Head of caudate nucleus (tissue), 42 donors: Measurements from ENCODE around the gene MALRD1.
"Not testable (repeated sequence)": the region's sequence is repeated elsewhere in the genome, so short reads cannot be mapped to it uniquely, and the experiment has no call there.

ENCODE experiments used
- DNase-seq, 42 donors: peaks; one replicate each; pipeline versions ENCODE4 v3.0.0 to v3.0.0-alpha.2; 2020 to 2021; ENCODE audit warnings: mixed read lengths in 7 of 42
- intact Hi-C: fragments of 100-400 bp; cut with DNase I; formaldehyde crosslinking; loops from one replicate; pipeline ENCODE4 v1.15.0; 2022

MALRD1 gene

DNA sequence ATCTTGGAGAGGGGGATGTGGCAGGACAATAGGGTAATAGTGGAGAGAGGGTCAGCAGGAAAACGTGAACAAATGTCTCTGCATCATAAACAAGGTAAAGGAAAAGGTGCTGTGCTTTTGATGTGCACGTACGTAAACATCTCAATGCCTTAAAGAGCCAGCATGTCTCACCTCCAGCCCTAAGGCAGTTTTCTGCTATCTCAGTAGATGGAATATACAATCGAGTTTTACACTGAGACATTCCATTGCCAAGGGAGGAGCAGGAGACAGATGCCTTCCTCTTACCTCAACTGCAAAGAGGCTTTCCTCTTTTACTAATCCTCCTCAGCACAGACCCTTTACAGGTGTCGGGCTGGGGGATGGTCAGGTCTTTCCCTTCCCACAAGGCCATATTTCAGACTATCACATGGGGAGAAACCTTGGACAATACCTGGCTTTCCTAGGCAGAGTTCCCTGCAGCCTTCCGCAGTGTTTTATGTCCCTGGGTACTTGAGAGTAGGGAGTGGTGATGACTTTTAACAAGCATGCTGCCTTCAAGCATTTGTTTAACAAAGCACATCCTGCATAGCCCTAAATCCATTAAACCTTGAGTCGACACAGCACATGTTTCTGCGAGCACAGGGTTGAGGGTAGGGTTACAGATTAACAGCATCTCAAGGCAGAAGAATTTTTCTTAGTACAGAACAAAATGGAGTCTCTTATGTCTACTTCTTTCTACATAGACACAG, 461.6 kb downstream of the MALRD1 start:
- DNase-seq, intact Hi-C loops: not testable (repeated sequence)

DNA sequence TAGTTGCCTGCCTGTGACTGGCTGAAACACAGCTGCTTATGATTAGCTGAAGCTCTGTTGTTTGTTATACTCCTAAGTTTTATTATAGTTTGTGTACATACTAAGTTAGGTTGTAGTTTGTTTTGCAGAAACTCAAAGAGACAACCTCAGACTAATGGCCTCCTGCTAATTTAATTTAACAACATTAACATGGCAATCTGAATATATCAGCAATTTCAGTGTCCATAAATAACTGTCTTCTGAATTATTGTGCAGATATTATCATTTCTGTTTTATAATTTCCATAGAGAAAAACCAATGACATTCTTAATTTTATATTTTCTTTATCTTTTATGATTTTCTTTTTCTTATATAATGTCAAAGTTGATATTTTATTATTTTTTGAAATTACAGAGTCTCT, 469.5 kb downstream of the MALRD1 start:
- no peak for DNase-seq
- intact Hi-C loops, result no loop called here

DNA sequence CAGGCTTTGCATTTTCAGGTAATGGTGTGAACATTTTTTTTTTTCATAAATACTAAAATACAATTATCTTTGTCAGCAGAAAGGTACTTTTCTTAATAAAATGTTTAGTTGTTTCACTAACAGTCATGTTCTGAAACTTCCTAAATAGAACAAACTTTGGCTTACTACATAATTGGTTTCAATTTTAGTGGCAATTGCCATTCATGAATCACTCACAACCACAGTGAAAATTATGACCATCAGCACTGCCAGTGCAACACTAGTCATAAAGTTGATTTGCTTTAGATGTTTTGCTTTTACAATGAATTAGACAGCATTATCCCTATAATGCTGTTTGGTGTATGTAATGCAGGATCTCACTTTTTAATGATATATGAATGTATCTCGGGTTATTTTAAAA, 470.0 kb downstream of the MALRD1 start:
- intact Hi-C loops, result no loop called here
- DNase-seq, result no peak

DNA sequence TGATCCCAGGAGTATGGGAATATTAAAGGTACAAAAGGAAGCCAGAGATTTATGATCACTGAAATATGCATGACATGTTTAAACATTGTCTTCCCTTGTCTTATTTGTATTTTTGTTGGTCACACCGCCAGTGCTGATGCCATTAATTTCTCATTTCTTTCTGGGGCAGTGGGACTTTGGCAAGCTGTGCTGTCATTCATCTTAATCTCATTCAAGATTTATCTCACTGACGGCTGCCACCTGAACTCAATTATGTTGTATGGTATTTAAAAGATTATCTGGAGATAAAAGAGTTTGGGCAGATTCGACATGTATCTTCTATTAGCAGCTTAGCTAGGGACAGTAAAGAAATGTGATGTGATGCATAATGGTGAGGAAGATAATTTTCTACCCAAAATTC, 482.7 kb downstream of the MALRD1 start:
- no peak for DNase-seq
- intact Hi-C loops, result no loop called here

DNA sequence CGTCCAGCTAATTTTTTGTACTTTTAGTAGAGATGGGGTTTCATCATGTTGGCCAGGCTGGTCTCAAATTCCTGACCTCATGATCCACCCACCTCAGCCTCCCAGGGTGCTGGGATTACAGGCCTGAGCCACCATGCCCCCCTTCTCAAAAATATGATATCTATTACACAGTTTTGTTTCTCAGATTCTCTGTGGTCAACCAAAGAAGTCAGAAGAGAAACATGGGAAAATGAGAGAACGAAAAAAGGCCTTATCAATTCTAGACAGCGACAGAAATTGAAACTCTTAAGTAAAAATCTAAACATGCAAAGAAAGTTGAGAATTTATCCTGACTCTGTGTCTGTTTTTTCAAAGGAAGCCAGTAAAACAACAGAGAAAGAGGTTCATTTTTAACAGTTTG, 483.8 kb downstream of the MALRD1 start:
- intact Hi-C loops, result no loop called here
- DNase-seq, result no peak

DNA sequence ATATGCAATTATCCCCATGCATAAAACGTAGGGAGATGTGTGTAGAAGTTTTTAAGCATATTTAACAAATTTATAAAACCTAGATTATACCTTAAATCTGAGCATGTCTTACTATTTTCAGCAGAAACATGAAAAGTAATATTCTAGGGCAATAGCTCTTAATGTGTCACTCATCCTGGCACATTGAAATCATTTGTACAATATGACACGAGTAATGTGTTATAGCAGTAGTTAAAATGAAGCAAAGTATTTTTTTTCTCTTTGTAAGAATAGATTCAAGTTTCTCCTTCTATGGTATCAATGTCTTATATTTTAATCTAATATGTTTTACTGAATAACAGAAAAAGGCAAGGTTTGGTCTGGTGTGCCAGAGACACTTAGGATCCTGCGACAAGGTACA, 492.7 kb downstream of the MALRD1 start:
- intact Hi-C loops, result no loop called here
- DNase-seq, result no peak

DNA sequence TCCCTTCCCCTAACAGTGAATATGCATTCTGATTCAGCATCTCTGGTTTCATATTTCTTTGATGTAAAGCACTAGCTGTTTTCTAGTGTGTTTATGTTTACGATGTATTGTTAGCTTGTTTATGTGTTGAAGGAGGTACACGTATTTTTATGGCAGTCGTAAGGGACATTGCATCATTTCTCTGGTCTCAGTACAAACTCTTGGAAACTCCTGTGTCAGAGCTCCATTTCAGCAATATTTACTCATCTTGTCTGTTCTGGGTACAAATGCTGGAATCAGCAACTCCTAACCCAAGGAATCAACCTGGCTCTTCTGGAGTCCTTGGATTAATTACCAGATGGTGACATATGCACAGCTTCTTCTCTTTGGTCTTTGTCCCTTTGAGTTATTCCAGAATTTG, 497.6 kb downstream of the MALRD1 start:
- intact Hi-C loops, result no loop called here
- no peak for DNase-seq

DNA sequence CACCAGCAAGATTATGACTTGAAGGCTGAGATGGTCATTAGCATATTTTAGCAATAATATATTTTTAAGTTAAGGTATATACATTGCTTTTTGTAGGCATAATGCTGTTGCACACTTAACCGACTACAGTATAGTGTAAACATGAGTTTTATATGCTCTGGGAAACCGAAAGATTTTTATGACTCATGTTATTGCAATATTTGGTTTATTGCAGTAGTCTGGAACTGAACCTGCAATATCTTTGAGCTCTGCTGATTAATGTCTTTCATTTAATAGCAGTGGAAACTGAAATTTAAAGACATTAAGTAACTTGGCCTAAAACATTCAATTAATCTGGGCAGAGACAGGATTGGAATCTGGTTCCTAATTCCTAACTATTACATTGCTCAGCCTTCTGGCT, 500.9 kb downstream of the MALRD1 start:
- intact Hi-C loops, result no loop called here
- no peak for DNase-seq

DNA sequence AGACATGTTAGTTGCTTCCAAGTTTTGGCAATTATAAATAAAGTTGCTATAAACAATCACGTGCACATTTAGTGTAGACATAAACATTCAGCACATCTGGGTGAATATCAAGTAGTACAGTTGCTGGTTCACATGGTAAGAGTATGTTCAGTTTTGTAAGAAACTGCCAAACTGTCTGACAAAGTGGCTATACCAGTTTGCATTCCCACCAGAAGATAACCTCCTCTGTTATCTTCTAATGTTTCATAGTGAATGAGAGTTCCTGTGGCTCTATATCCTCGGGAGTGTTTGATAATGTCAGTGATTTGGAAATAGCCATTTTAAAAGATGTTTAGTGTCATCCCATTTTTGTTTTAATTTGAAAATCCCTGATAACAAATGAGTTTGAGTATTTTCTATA, 508.1 kb downstream of the MALRD1 start:
- intact Hi-C loops, result no loop called here
- no peak for DNase-seq

DNA sequence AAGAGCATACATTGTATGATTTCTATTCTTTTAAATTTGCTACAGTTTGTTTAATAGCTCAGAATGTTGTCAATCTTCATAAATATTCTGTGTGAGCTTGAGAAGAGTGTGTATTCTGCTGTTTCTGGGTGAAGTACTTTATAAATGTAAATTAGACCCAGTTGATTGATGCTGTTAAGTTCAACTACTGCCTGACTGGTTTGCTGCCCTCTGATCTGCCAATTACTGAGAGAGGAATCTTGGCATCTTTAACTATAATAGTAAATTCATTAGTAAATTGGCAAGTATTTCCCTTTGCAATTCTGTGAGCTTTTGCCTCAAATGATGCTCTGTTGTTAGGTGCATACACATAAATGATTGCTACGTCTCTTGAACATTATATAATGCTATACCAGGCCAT, 512.6 kb downstream of the MALRD1 start:
- intact Hi-C loops, result no loop called here
- DNase-seq, result no peak

DNA sequence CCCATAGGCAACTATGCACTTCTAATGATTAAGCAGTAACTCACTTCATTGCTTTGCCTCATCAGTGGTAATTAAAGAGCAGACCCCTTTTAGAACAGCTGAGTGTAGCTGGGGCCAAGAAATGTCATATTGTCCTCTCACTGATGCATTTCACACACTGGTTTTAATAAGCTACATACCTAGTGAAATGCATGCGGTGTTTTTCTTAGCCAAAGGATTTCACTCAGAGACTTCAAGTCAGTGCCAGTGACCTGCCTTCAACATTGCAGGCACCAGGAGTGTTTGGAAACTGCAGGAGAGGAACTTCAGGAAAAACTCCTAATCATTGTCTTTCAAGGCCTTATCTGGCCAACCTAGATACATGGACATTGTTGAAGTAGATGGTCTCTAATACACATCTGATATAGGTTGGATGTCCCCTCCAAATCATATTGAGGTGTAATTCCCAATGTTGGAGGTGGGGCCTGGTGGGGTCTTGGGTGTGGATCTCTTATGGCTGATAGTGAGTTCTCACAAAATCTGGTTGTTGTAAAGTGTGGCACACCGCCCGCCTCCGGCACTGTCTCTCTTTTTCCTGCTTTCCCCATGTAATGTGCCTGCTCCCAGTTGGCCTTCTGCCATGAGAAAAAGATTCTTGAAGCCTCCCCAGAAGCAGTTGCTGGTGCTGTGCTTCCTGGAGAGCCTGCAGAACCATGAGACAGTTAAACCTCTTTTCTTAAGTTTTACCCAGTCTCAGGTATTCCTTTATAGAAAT, 515.0 kb downstream of the MALRD1 start:
- intact Hi-C loops, result no loop called here
- no peak for DNase-seq

DNA sequence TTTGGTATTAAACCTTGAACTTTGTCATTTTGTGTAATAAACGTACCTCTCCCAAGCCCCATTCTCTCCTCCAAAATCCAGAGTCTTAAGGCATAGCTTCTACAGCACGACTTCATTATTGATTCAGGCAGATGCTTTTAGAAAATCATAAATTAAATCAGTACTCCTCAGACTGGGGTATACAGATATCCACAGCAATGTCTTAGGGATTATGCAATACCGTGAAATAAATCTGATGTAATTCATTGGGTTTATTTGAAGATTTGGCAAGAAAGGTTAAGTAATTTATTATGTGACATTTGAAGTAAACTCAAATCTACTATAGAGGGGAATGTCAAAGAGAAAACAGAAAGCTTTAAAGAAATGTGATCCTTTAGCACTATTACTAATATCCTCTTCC, 521.5 kb downstream of the MALRD1 start:
- intact Hi-C loops, result no loop called here
- no peak for DNase-seq

DNA sequence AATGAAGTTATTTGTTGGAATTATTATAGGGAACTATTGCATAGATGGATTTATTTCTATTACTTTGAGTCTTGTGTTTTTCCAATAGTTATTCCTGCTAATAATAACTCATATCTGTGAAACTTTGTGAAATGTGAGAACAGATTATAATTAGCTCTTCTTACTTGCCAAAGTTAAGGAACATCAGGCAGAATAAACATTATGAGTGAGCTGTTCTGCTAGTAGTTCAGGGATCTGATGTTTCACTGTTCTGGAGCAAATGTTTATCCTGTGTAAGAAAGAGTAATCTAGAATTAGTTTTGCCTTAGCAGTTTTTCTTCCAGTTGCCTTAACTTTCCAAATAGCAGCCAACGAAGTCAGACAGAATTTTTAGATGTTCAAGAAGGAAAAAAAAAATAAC, 522.4 kb downstream of the MALRD1 start:
- no peak for DNase-seq
- intact Hi-C loops, result no loop called here

DNA sequence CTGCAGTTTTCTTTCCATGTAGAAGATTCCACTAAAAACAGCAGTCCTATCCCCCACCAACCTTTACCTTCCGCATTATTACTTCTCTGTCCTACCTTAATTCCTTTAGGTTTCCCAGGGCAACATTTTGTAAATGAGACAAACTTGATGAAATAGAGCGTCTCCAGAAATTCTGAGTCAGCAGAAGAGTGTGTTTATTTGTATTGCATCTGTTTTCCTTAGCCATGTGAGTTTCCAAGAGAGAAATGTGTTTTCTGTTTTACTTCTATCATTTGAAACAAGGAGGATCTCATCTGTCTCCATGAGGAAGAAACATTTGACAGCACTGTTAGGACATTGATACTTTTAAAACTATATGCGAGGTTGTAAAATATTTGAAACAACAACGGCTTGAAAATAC, 523.5 kb downstream of the MALRD1 start:
- DNase-seq, result no peak
- intact Hi-C loops, result no loop called here

DNA sequence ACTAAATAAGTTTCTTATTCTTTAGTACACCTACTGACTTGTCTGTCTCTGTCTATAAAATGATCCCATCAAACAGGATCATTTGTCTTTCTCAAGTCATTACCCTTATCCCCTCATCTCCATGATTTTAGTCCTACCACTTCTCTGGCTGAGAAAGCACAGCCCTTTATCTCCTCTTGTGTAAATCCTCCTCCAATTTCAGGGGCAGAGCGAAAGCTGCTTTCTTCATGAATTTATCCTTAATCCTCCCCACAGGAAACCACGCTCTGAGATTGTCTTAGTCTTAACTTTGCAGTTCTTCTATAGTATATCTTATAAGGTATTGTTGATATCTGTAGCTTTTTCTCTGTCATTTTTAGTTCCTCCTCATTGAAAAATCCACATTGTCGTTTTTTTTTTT, 528.0 kb downstream of the MALRD1 start:
- DNase-seq, result no peak
- intact Hi-C loops, result no loop called here

DNA sequence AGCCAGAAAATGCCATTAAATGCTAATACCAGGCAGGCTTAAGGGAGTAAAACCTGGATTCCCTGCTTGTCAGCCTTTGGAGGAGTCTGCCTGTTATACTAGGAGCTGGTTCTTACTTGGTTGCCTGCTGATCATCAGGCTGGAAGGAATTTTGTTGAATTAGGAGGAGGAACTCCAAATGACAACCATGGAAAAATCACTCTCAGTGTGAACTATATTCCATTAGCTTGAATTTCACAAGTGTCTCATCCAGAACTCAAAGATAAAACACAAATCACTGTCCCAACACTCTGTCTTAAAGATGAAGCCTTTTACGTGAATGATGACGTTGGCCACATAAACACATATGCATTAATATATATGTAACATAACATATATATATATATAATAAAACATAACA, 528.8 kb downstream of the MALRD1 start:
- no peak for DNase-seq
- intact Hi-C loops, result no loop called here

DNA sequence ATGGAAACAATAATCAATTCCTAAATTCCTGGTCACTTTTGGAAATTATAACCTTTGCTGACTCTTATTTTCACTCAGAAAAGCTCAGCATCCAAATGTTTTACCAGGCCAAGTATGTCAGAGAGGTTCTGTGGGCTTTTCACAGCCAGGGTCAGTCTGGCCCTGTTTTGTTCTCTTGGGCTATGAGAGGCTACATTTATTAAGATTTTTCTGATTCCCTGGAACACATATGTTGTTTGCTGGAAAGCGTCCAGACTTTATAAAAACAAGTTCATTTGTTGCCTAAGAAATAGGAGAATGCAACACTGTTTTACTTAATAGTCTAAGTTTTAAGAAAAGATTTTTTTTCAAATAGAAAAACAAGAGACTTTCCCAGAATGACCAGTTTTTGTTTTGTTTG, 529.2 kb downstream of the MALRD1 start:
- intact Hi-C loops, result no loop called here
- no peak for DNase-seq

DNA sequence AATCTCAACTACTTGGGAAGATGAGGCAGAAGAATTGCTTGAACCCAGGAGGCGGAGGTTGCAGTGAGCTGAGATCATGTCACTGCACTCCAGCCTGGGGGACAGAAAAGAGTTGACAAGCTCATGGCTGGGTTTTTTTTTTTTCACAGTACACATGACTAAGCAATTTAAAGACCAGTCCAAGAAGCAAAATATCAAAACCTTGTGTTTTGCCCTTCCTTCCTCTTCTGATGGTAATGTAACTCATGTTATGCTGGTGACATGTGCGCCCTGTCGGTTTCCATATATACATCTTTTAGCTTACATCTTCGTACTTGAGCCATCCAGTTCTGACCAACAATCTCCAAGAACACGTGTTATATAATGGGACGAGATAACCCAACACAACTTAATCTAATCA, 530.0 kb downstream of the MALRD1 start:
- no peak for DNase-seq
- intact Hi-C loops, result no loop called here

DNA sequence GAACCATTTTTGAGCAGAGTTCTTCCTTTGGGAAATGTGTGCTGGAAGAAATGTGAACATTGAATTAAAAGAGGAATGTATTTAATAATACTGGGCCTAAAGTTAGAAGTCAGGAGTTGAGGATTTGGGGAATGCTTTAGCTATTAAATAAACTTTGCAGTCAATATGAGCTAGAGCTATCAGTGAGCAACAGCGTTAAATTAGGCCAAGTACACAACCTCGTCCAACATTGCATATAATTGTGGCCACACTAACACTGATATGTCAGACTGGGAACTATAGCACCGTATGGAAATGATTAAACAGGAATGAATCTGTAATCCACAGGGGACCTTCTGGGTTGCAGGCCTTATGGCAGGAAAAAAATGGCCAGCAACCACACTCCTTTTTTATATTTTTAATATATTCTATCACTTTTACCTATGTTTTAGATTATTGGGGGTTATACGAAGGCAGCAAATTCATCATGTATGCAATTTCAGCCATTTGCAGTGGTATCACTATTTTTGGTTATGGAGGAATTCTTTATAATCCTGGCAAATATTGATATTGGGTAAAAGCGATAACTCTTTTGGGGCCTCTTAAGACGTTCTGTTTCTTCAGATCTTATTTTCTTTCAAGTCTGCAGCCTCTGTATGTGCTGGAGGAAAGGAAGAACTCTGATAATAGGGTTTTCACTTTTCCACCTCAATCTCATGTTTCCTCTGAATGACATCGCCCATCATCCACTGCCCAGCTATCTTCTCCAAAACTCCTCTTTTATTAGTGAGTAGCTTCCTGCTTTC, 531.4 kb downstream of the MALRD1 start:
- intact Hi-C loops, result no loop called here
- no peak for DNase-seq

DNA sequence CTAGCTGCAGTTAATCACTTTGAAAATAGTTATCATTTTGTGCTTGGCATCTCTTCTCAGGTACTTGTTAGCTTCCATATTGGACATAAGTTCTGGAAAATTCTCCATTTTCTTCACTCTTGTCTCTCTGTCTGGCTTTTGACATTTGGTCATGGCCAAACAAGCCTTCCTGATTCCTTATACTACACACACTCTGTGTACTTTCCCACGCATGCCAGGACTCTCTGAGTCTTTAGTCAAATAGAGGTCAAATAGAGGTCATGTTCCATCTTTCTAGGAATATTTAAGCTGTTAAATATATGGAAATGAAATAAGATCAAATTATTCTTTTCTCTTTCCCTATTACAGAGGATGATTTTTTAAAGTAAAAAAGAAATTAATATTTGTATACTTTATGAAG, 532.1 kb downstream of the MALRD1 start:
- no peak for DNase-seq
- intact Hi-C loops, result no loop called here
